HG03457 (cell line): ENCODE measurements around the gene C2CD3.
"Not testable (repeated sequence)": the region's sequence is repeated elsewhere in the genome, so short reads cannot be mapped to it uniquely, and the experiment has no call there.

ENCODE experiments used
- ATAC-seq: cut with Tn5 transposase; IDR thresholded peaks from one replicate; pipeline ENCODE4 v1.9.1; 2021; ENCODE audit warnings: moderate number of reproducible peaks; ENCODE audit not compliant: unreplicated experiment

C2CD3 gene

GRCh38 chr11:74006743-74007304, 164.0 kb downstream of the C2CD3 start:
- ATAC-seq = no peak

DNA sequence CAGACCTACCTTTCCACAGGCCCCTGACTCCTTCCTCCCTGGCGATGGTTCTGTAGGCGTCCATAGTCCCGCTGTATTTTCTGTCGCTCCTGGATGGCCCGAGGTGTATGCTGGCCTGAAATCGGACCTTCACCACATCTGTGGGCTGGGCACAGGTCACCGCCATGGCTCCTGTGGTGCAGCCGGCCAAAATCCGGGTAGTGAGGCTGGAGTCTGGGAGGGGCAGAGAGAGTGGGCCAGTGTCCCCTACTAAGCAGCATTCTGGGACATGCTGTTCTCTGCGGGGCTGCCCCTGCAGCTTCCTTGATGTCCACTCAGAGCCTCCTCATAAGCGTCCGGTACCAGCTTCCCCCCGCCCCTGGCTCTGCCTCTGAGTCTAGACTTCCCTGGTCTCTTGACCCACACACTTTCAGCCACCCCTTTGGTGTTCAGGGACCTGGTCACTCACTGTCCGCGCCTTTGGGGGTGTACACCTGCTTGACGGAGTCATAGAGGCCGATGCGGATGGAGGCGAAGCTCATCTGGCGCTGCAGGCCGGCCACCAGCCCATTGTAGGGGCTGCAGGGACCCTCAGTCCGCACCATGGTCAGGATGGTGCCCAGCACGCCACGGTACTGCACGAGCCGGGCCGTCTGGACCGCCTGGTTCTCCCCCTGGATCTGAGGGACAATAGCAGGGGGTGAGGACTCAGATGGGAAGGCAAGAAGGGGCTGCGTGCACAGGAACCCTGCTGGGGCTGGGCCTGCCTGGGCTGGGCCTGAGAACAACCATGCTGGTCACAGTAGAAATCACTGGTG, 164.9 kb downstream of the C2CD3 start:
- ATAC-seq = no peak

- no peak for ATAC-seq
Observed at GRCh38 chr11:74004759-74005615, 165.8 kb downstream of the C2CD3 start.

DNA sequence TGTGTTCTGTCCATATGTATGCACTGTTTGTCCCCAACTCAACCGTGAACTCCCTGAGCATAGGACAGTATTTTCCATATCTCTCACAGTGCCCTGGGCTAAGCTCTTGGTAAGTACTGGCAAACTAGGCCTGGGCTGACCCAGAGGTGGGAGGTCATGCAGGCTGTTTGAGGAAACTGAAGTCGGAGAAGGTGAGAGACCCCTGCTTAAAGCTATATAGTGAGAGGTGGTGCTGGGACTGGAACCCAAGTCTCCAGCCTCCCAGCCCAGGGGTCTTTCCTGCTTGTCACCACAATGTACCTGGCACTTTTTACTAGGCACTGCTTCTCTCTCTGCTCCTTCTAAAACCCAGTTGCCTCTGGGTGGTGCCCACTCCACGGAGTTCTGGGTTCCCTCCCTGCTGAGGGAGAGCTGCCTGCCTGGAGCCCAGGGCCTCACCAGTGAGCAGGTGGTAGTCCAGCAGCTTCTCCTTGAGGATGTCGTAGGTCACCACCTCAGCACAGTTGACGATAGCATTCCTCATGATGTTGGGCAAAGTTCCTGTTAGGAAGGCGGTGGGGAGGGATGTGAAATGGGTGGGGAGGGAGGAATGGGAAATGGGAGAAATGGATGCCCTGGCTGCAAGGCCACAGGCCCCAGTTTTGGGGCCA, 166.6 kb downstream of the C2CD3 start:
- no peak for ATAC-seq

DNA sequence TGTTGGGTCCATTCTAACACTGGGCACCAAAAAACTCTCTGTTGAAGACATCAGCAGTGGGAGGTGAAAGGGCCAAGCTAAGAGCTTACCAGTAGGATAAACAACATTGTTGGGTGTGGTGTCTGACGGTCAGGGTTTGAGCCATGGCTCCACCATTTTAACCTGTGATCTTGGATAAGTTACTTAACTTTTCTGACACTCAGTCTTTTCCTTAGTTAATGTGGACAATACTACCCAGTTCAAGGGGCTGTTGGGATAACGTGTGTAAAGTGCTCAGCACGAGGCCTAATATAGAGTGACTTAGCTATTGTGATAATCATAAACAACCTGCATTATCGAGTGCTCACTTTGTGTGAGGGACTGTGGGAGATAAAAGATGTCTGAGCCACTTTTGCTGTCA, 168.0 kb downstream of the C2CD3 start:
- no peak for ATAC-seq

GRCh38 chr11:74001822-74002286, 168.9 kb downstream of the C2CD3 start:
- no peak for ATAC-seq

DNA sequence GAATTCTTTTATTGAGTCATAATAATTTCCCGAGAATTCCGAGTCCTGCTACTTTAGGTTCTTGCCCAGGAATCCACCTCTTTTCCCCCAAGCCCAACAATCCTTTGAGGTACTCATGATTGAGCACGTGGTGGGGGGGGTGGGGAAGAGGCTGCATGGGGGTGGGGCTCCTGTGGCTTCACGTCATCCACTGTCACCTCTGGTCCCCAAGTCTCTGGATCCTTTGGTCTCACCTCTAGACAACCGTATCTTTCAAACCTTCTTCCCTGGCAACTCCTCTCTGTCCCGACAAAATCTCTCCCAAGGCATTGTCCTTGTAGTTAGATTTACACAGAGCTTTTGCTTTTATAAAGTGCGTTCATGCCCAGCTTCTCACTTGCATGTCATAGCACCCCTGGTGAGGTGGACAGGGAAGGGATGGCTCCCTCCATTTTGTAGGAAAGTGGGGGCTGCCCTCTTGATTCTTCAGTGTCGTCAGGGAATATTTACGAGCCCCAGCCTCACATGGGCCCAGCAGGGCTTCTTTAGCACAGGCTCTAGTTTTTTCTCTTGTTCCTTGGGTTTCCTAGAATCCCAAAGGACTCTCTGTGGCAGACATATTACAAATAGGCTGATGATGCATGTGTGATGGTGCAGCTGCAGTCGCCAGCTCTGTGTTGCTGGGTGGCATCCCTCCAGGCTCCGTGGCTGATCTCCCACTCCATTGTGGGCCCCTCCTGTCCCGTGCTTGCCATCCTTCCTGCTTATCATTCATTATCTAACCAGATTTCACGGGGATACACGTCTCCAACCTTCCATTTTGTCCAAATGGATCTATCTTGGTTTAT, 170.3 kb downstream of the C2CD3 start:
- no peak for ATAC-seq

DNA sequence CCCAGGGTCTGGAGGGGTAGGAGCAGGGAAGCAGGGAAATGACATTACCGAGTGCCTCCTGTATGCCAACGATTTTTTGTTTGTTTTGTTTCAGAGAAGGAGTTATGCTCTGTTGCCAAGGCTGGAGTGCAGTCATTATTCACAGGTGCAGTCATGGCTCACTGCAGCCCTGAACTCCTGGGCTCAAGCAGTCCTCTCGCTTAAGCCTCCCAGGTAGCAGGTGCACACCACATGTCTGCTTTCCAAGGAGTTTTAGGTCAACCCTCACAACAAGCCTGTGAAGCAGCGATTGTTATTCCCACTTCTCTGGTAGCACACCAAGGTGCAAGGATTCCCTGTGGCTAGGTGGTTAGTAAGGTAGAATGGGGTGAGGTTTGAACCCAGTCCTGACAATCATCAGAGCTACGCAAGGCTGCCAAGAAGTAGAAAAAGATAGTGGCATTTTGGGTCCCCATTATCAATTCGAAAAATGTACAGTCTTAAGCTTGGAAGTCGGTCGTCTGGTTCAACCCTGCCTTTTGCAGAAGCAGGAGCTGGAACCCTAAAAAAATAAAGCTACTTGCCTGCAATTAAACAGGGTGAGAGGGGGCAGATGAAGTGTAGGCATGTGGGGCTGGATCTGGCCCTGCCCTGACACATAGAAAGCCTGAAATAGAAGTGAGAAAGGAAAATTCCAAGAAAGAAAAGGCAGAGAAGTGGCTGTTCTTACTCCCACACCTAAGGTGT, 171.1 kb downstream of the C2CD3 start:
- ATAC-seq = no peak

- ATAC-seq = no peak
Observed at GRCh38 chr11:73998846-73999575, 171.8 kb downstream of the C2CD3 start.

GRCh38 chr11:73997120-73997770, 173.6 kb downstream of the C2CD3 start:
- ATAC-seq = no peak

- no peak for ATAC-seq
Observed at GRCh38 chr11:73996161-73996747, 174.5 kb downstream of the C2CD3 start.

DNA sequence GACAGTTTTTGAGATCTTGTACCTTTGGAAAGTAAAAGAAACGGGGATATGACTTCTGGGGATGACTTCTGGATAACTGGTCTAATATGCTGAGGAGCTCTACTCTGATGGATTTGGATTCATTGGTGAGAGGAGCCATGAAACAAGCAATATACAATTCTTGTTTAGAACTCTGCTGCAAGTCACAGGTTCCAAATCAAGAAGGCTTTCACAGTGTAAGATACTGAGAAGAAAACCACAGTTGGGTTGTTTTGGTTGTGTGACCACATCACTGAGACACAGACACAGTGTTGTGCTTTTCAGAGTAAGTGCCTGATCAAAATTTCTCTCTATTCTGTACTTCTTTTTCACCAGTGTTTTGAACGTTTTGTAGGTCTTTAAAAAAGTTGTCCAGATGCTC, 175.1 kb downstream of the C2CD3 start:
- ATAC-seq = no peak

DNA sequence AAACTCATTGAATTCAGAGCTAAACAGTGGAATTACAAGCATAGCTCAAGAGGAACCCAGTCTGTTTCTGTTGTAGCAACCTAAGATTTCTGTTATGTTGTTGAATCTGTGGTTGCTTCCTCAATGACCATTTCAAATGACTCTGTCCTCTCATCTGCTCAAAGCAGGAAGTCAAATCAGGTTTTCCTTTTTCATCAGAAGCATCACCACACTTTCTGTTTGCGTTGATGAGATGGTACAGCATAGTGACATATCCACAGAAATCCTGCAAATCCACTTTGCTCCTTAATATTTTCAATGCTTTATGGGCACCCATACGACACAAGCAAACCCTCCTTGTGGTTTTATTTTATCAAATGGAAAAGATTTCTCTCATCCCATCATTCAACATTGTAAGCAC, 175.6 kb downstream of the C2CD3 start:
- no peak for ATAC-seq

DNA sequence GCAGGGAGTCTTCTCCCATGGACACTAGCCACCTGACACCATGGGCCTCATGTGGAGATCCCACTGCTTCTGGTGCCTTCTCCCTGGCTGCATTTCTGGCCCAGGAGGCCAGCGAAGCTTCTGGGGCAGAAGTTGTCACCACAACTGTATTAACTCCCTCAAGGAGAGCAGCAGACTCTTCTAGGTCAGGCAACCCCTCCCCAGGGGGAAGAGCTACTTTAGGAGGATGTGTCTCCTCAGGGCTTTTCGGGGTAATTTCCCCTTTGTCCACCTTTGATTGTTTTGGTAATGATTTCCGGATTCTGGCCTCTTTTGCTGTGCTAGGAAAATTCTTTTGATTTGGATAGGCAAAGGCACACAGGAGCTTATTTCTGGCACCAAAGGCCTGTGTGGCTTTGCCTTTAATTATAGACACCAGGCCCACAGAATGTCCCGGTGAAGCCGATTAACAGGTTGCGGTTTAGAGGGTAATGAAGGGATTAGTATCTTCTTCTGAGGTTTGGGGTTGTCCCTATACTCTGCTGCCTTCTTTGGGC, 179.3 kb downstream of the C2CD3 start:
- ATAC-seq = no peak

GRCh38 chr11:73990730-73991129, 180.1 kb downstream of the C2CD3 start:
- no peak for ATAC-seq

GRCh38 chr11:73989156-73989555, 181.6 kb downstream of the C2CD3 start:
- no peak for ATAC-seq

DNA sequence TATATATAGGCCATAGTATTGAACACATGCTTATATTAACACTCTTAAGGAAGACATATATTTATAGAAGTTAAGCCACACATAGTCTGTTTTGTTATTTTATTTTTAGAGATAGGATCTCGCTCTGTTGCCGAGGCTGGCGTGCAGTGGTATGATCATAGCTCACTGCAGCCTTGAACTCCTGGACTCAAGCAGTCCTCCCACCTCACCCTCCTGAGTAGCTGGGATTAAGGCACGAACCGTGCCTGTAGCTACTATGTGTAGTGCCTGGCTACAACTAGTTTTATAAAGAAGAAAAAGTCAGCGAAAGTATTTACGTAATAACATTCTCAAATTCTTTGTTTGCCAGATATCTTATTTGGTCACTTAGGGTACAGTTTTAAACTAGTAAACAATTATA, 182.6 kb downstream of the C2CD3 start:
- no peak for ATAC-seq

GRCh38 chr11:73985661-73986060, 185.1 kb downstream of the C2CD3 start:
- not testable (repeated sequence) for ATAC-seq
